HepG2 (cell line): ENCODE results near the gene KCNQ1OT1. TPM values are rescaled to one million over a fixed set of nuclear protein-coding genes. Genes with fewer than 3 reads are reported as not detected.

ENCODE experiments used
- ATAC-seq: fragments of 200-7000 bp; cut with Tn5 transposase; 3 replicates; pipeline ENCODE4 v1.9.1; 2020; ENCODE audit warnings: mild to moderate bottlenecking, moderate library complexity
- BruUV-seq: library from RNA; stranded (reverse); fragments of 400-500 nt; replicated peaks from 2 replicates; lab custom pipeline; 2021; lab: Mats Ljungman, UMichigan
- CTCF ChIA-PET: fragments of 300-600 bp; formaldehyde crosslinking; extraction: SDS; loops from one replicate; lab custom pipeline; 2021; ENCODE audit warnings: low total read pairs, inconsistent platforms, low intra/inter-chr PET ratio; lab: Yijun Ruan, JAX
- POLR2A ChIA-PET: fragments of 350-600 bp; sonication (Branson Sonifier 250); formaldehyde crosslinking; loops from one replicate; lab custom pipeline; 2020; ENCODE audit warnings: antibody characterized with exemption, inconsistent platforms; lab: Yijun Ruan, JAX
- DNase-seq: peaks from one replicate; pipeline ENCODE4 v3.0.0-alpha.2; 2015; ENCODE audit warnings: low spot score
- FAIRE-seq: peaks from 3 replicates; lab custom pipeline; 2011; peaks lifted over from hg19 to GRCh38; lab: Jason Lieb, UNC
- H2AFZ ChIP-seq: one replicate; pipeline ENCODE4 v1.6.1; 2011; ENCODE audit warnings: low read length, inconsistent platforms
- H3K27ac ChIP-seq: fragments of 300-600 bp; 3 replicates; pipeline ENCODE4 v1.8.0; 2011; ENCODE audit warnings: mixed run types, mild to moderate bottlenecking, mixed read lengths, low read length, inconsistent platforms; ENCODE audit not compliant: insufficient read depth; ENCODE audit errors: extremely low read length
- H3K27me3 ChIP-seq, 2 experiments: fragments of 200-600 bp in 1 of 2; 2 replicates in 1 of 2; 3 replicates in 1 of 2; pipeline versions ENCODE4 v1.6.0 to v1.8.0; 2011; ENCODE audit warnings: low read length in 2 of 2, mild to moderate bottlenecking in 2 of 2, moderate library complexity in 2 of 2, inconsistent platforms in 1 of 2; ENCODE audit not compliant: insufficient read depth in 2 of 2, control insufficient read depth in 1 of 2
- H3K36me3 ChIP-seq, 2 experiments: fragments of 200-600 bp in 1 of 2; replicated peaks in 1 of 2; 2 replicates in 1 of 2; 3 replicates in 1 of 2; pipeline versions ENCODE4 v1.5.1 to v1.8.0; 2011; ENCODE audit warnings: low read length in 2 of 2, inconsistent platforms in 1 of 2; ENCODE audit not compliant: insufficient read depth in 2 of 2, control insufficient read depth in 1 of 2
- H3K4me1 ChIP-seq: 2 replicates; pipeline ENCODE4 v1.5.1; 2012; ENCODE audit warnings: low read length, inconsistent platforms; ENCODE audit not compliant: insufficient read depth
- H3K4me2 ChIP-seq: 2 replicates; pipeline ENCODE4 v1.6.0; 2011; ENCODE audit warnings: low read depth, low read length, inconsistent platforms
- H3K4me3 ChIP-seq, 3 experiments: fragments of 200-600 bp in 1 of 3; sonication (generic), shearing (Covaris generic) in 1 of 3; replicated peaks in 1 of 3; 2 replicates each; pipeline ENCODE4 v1.5.1; 2011 to 2016; ENCODE audit warnings: low read length in 3 of 3, inconsistent platforms in 2 of 3, low read depth in 2 of 3, mild to moderate bottlenecking in 2 of 3, control low read depth in 1 of 3, mixed read lengths in 1 of 3; ENCODE audit not compliant: insufficient read depth in 1 of 3
- H3K79me2 ChIP-seq: one replicate; pipeline ENCODE4 v1.6.1; 2011; ENCODE audit warnings: low read length, inconsistent platforms; ENCODE audit not compliant: insufficient read depth
- H3K9ac ChIP-seq: 2 replicates; pipeline ENCODE4 v1.6.0; 2011; ENCODE audit warnings: mild to moderate bottlenecking, low read depth, low read length, inconsistent platforms; ENCODE audit not compliant: insufficient read depth
- H3K9me3 ChIP-seq: 2 replicates; pipeline ENCODE4 v1.5.1; 2012; ENCODE audit warnings: mild to moderate bottlenecking, low read length
- H4K20me1 ChIP-seq: 2 replicates; pipeline ENCODE4 v1.6.0; 2011; ENCODE audit warnings: inconsistent platforms, mild to moderate bottlenecking, low read length, moderate library complexity; ENCODE audit not compliant: insufficient read depth
- BRD4 ChIP-seq: sonication (generic); formaldehyde crosslinking; IDR thresholded peaks from 2 replicates; pipeline ENCODE4 v1.4.0; 2020; ENCODE audit warnings: missing genetic modification reagents
- CAMTA2 ChIP-seq: sonication (generic); formaldehyde crosslinking; IDR thresholded peaks from 2 replicates; pipeline ENCODE4 v1.4.0; 2020; ENCODE audit warnings: mild to moderate bottlenecking, missing genetic modification reagents, borderline replicate concordance
- CSRNP2 ChIP-seq: sonication (generic); formaldehyde crosslinking; conservative IDR thresholded peaks from 2 replicates; pipeline ENCODE4 v1.8.0; 2022; ENCODE audit warnings: low read depth, missing genetic modification reagents
- ELK4 ChIP-seq: sonication (generic); formaldehyde crosslinking; IDR thresholded peaks from 2 replicates; pipeline ENCODE4 v1.9.0; 2021; ENCODE audit warnings: missing genetic modification reagents, borderline replicate concordance
- MAX ChIP-seq: IDR thresholded peaks from 2 replicates; pipeline ENCODE4 v1.6.1; 2012; ENCODE audit warnings: inconsistent platforms
- MIXL1 ChIP-seq: IDR thresholded peaks from 2 replicates; pipeline ENCODE4 v1.6.1; 2016
- NCOA5 ChIP-seq: sonication (generic); formaldehyde crosslinking; IDR thresholded peaks from 2 replicates; pipeline ENCODE4 v1.4.0; 2020; ENCODE audit warnings: missing genetic modification reagents
- TCF12 ChIP-seq, 2 experiments: fragments of 450-650 bp in 1 of 2; sonication (generic) in 1 of 2; formaldehyde crosslinking in 1 of 2; IDR thresholded peaks; 2 replicates each; pipeline versions ENCODE4 v1.6.1 to v1.8.0; 2017 to 2022; ENCODE audit warnings: antibody characterized with exemption in 1 of 2, mild to moderate bottlenecking in 1 of 2, missing genetic modification reagents in 1 of 2, moderate library complexity in 1 of 2
- UBTF ChIP-seq: sonication (generic); formaldehyde crosslinking; IDR thresholded peaks from 2 replicates; pipeline ENCODE4 v1.4.0; 2020; ENCODE audit warnings: mild to moderate bottlenecking, missing genetic modification reagents
- WIZ ChIP-seq: sonication (generic); formaldehyde crosslinking; IDR thresholded peaks from 2 replicates; pipeline ENCODE4 v1.5.1; 2020; ENCODE audit warnings: mild to moderate bottlenecking, missing genetic modification reagents
- ZNF260 ChIP-seq: sonication (generic); formaldehyde crosslinking; IDR thresholded peaks from 2 replicates; pipeline ENCODE4 v1.4.0; 2020; ENCODE audit warnings: missing genetic modification reagents, low read depth, mild to moderate bottlenecking, borderline replicate concordance
- ZNF747 ChIP-seq: sonication (generic); formaldehyde crosslinking; IDR thresholded peaks from 2 replicates; pipeline ENCODE4 v1.8.1; 2023; ENCODE audit warnings: missing genetic modification reagents, mild to moderate bottlenecking, borderline replicate concordance
- ZNF770 ChIP-seq: sonication (generic); formaldehyde crosslinking; IDR thresholded peaks from 2 replicates; pipeline ENCODE4 v1.5.0; 2020; ENCODE audit warnings: mild to moderate bottlenecking, missing genetic modification reagents
- ZNF883 ChIP-seq: sonication (generic); formaldehyde crosslinking; IDR thresholded peaks from 2 replicates; pipeline ENCODE4 v1.5.1; 2020; ENCODE audit warnings: mild to moderate bottlenecking, missing genetic modification reagents; ENCODE audit errors: not compliant biosample characterization
- WGBS: methylation state at CpG from one replicate; pipeline ENCODE4 v1.1.6; 2017; ENCODE audit warnings: low lambda C conversion rate; 5-methylcytosine and 5-hydroxymethylcytosine counted together
- in situ Hi-C: cut with HindIII; loops from 2 replicates; pipeline ENCODE4 v1.10.0; 2017; ENCODE audit warnings: low pct_unique_long_range_greater_than_20kb; ENCODE audit not compliant: extremely low pct_ligation_motif_present
- intact Hi-C: fragments of 100-400 bp; cut with micrococcal nuclease; formaldehyde crosslinking; loops from one replicate; pipeline ENCODE4 v1.10.0; 2022; ENCODE audit not compliant: unreplicated experiment
- polyA plus RNA-seq, 8 experiments: library from polyadenylated mRNA; depleted of rRNA in 3 of 8; stranded (reverse) in 7 of 8; unstranded in 1 of 8; fragments of >200 nt; fragmentation: Illumina TruSeq in 4 of 8; extraction: Trizol in 4 of 8; gene quantifications; 2 replicates each; pipeline versions ENCODE4 v1.2.1 to v1.2.3, GENCODE V29; 2011 to 2016; ENCODE audit warnings: low read depth in 4 of 8, missing spikeins in 1 of 8, mixed read lengths in 1 of 8; ENCODE audit not compliant: insufficient read depth in 1 of 8
- total RNA-seq, 5 experiments: library from RNA; depleted of rRNA; stranded (reverse); fragments of >200 nt; fragmentation: Illumina TruSeq; extraction: Trizol; gene quantifications; 2 replicates each; pipeline ENCODE4 v1.2.3, GENCODE V29; 2016; ENCODE audit warnings: low read depth in 1 of 5

KCNQ1OT1 gene
- total and polyA plus RNA-seq, 2 of the 13 experiments (the other 11 are each of a cell fraction or from before 2014, with no cell fraction given): 1.3 to 18.9 TPM

- TF ChIP-seq UBTF (CRISPR knock-in tag) (peak; percentile 16; the same call in 1 of the 2 replicates), MAX (peak; percentile 33; the same call in 1 of the 2 replicates), CSRNP2 (CRISPR knock-in tag) (no peak), ZNF883 (no peak)
These were observed 41.8 kb upstream of the KCNQ1OT1 start (continued) for GRCh38 chr11:2741377-2742131.

GRCh38 chr11:2741006-2741376 lies 41.2 kb upstream of the KCNQ1OT1 start:
- Histone ChIP-seq H3K27ac (no peak overlapping the region), H3K4me2 (peak overlapping the region; percentile 70), H3K36me3 (no peaks in the 10 kb centered on the region), H3K79me2 (no peaks in the 10 kb centered on the region), H3K27me3 (peaks cover 10 to 38% of the 10 kb centered on the region in 2 experiments; a peak in 4 of 5 replicates), H3K4me1 (peaks cover 61% of the 10 kb centered on the region), H3K4me3 (peak overlapping the region; percentile 16 to 40 (median 24); a peak in 2 of 6 replicates), H3K9me3 (no peaks in the 10 kb centered on the region), H3K9ac (0 out of 2 replicates have a peak overlapping the region, but pooled peaks have one; percentile 10), H4K20me1 (no peaks in the 10 kb centered on the region), H2AFZ (no peak overlapping the region)
- DNase-seq (no peak), ATAC-seq (peak; percentile 58), FAIRE-seq (no peak)
- 37% methylated on average over 5 of the region's 7 CpGs for WGBS
- POLR2A ChIA-PET: interaction anchor here (1.0 to 4.8 kb wide), 6 partner anchors 9 to 73 kb away, joined by 3 to 90 read pairs (median 16); partner anchors contain the start of gene KCNQ1OT1
- intact Hi-C loops: no loop called here
- CTCF ChIA-PET: no interaction called here
- in situ Hi-C loops: loop anchor here (25.0 kb wide), 1 partner anchor 529 kb away; no protein-coding TSS in a partner anchor
- BruUV-seq: no TSS peak
- TF ChIP-seq ELK4: no peak
- TF ChIP-seq CAMTA2 (CRISPR knock-in tag): no peak
- TF ChIP-seq TCF12 (IDR thresholded peaks at IDR 0.05): no peak
- TF ChIP-seq TCF12 (CRISPR knock-in tag; IDR thresholded peaks at IDR 0.05): no peak
- no peak for TF ChIP-seq MIXL1 (CRISPR knock-in tag)
- no peak for TF ChIP-seq BRD4 (CRISPR knock-in tag)
- TF ChIP-seq ZNF260: no peak
- no peak for TF ChIP-seq ZNF747 (CRISPR knock-in tag)
- TF ChIP-seq ZNF770 (CRISPR knock-in tag): no peak
- no peak for TF ChIP-seq WIZ
- TF ChIP-seq NCOA5 (CRISPR knock-in tag): no peak
